RKO (cell line): ENCODE measurements around the gene CDT1.

Experiments
- DNase-seq: peaks from one replicate; pipeline ENCODE4 v3.0.0-alpha.2; 2016; ENCODE audit warnings: low spot score

The CDT1 gene

DNA sequence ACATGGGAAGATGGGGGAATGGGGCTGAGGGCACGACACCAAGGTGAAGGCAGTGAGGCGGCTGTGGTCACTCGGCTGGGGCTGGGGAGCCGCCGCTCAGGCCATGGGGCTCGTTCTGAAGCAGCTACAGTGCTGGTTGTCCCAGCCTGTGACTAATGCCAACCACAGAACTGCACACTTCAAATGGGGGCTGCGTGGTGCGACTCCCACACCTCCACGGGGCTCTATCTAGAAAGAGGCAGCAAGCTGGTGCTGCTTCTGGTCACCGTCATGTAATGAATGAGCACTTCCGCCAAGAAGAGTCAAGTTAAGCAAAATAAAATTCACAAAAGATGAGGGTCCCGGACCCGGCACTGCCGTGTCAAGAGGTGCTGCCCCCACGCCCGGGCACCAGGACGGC lies 33.2 kb downstream of the CDT1 start:
- DNase-seq: no peak

DNA sequence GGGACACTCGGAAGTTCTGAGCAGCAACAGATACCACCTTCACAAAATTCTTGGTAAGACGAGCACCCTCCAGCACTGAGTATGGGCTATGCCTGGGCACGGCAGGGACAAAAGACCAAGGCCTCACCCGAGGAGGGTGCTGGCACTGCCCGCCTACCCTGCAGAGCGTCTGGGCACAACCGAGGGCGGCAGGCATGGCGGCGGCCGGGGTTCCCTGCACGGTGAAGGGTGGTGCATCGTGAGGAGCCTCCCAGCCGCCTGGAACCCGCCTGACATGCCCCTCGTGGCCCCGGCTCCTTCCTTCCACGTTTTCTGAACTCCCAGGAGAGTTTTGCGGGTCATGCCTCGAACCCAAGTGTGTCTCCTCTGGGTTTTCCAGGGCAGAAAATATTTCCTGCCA lies 34.2 kb downstream of the CDT1 start:
- no peak for DNase-seq

DNA sequence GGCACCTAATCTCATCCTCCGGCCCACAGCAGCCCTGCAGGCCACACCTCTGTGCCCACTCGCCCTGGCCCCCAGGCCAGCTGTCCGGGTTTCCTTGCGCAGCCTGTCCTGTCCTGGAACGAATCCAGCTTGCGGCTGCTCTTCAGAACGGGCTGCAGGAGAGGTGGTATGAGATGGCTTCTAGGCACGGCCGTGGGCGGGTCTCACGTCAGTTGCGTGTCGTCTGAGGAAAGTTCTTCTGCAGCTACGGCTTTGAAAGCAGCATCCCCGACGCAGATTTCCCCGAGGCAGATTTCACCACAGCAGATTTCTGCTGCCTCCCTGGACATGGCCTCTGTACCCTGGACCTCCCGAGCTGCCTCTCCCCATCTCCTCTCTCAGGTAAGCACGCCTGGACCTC lies 35.0 kb downstream of the CDT1 start:
- DNase-seq: no peak

DNA sequence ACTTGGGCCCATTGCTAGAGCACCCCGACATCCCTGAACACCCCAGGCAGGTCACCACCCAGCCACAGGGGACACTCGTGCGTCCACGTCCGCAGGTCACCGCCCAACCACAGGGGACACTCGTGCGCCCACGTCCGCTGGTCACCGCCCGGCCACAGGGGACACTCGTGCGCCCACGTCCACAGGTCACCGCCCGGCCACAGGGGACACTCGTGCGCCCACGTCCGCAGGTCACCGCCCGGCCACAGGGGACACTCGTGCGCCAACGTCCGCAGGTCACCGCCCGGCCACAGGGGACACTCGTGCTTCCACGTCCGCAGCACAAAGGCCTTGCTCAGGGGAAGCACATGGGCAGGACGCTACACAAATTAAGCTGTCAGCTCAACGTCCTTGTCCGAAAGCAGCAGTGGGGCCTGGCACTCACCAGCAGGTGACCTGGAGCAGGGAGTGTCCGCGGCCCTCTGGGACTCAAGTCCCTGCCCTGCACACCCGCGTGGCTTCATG lies 35.5 kb downstream of the CDT1 start:
- no peak for DNase-seq

DNA sequence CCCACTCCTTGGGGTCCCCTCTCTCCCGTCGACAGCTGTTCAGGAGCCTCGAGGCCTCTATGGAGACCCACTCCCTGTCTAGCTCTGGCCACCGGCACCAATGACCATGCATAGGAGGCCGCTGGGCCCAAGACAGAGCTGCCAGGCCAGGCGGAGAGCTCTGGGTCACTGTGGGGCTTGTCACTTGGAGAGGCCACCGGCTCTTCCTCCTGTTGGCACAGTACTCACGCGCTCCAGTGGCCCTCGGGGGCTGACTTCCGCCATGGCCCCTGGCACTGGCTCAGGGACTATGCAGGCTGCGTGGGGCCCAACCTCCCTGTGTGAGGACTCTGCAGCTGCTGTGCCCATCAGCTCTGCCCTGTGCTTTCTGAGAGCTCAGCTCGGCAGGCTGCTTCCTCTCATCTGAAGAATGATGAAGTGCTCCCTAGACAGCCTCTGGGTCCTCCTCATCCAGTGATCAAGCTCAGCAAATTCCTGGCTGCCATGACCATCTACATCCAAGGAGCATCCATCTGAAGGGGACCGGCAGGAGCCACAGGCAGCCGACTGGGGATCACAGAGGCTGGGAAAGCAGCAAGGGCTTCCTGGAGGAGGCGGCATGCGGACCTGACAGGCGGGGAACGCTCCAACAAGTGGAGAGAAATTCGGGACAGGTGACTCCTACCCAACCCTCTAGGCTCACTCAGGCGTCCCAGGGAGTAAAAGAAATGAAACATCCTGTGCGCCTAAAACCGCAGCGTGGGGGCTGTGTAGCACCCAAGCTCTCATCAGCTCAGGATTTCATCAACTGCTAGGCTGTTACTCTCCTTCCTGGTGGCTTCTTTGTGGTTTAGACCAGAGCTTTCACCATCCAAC lies 36.4 kb downstream of the CDT1 start:
- DNase-seq: no peak

DNA sequence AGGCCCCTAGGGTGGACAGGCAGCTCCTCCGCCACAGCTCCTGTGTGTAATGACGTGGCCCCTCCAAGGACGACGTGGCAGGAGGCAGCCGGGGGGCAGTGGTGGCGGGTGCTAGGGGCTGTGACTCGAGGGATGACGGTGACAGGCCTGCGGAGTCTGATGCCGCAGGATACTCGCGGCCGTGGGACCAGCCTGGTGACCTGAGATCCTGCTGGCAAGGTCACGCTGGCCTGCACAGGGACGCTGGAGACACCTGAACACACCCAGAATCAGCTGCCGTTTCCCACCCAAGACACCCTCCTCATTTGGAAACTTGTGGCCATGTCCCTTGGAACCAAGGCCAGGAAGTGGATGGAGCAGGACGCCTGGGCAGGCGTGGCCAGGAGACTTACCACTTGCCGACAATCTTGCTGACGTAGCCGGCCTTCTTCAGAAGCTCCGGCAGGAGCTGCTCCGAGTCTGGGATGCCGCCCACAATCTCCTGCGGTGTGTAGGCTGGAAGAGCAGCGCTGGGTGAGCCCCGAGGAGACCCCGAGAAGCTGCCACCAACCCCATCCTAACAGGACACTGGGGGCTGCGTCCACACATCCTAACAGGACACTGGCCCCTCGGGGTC lies 37.1 kb downstream of the CDT1 start:
- no peak for DNase-seq

DNA sequence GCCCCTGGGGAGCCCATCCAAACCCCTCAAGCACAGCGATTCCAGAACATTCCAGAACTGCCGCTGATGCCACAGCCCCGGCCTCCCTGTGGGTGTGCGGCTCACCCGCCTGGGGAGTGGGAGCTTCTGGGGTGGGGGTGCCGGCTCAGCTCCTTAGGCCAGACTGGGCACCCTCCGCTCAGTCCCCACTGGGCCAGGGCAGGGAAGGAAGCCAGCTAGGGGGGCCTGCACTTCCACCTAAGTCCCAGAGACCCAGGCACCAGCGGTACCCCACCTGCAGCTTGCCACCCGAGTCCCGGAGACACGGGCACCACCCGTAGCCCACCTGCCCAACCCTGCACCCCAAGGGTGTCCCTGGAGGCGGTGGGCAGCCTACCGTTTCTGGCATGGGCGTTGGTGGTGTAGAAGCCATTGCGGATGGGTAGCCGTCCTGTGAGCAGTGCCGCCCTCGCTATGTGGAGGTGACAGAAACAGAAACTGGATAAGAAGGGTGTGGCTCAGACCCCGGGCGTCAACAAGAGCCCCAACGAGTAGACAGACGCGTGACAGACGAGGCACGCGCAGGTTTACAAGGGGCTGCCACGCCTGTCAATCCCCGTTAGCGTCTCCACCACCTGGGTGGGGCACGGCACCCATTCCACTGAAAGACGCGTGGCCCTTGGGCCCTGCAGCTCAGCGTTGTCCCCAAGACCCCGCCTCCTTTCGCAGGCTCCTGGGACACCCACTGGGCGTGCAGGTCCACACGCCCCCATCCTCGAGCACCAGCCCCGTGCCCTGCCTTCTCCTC lies 38.1 kb downstream of the CDT1 start:
- no peak for DNase-seq

DNA sequence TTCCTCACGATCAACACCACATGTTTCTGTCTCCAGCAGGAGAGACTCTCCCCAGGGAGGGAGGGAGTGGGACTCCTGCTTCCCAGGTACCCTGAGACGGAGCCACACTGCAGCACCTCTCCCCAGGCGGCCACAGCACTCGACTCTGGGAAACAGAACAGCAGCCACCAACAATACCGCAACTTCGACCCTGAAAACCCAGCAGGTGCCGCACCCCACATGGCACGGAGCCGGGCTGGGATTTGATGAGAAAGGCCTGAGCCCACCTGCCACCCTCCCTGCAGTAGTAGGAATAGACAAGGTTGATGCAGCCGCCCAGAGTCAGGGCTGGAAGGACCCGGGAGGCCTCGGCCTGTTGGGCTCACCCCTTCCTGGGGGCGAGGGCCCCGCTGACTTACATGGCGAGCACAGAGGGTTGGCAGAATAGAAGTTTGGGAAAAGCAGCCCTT lies 38.7 kb downstream of the CDT1 start:
- no peak for DNase-seq

DNA sequence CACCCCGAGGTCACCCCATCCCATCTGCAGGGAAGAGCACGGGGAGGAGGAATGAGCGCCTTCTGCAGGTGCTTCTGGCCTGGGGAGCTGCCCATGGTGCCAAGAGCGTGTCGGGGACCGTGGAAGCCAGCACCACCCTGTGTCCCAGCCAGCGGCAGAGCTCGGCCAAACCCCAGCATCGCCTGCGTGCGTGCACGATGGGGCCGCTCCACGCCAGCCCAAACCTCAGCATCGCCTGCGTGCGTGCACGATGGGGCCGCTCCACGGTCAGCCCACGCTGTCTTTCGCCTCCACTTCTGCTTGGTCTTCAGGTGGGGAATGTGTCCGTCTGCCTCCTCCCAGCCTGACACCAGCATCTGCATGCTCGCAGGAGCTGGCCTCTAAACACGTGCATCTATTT lies 39.2 kb downstream of the CDT1 start:
- DNase-seq: no peak

DNA sequence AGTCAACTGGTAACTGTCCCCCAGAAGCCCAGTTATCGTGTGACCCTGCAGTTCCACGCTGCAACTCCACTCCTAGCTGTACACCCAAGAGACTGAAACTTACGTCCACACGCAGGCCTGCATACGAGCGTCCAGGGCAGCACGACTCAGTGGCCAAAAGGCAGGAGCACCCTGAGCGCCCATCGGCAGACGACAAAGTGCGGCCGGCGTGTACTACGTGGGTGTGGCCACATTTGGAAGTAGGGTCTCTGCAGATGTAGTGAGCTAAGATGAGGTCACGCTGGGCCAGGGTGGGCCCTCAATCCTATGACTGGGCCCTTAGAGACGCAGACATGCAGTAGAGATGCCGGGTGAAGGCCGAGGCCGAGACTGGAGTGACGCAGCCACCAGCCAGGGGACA lies 39.7 kb downstream of the CDT1 start:
- DNase-seq: no peak

DNA sequence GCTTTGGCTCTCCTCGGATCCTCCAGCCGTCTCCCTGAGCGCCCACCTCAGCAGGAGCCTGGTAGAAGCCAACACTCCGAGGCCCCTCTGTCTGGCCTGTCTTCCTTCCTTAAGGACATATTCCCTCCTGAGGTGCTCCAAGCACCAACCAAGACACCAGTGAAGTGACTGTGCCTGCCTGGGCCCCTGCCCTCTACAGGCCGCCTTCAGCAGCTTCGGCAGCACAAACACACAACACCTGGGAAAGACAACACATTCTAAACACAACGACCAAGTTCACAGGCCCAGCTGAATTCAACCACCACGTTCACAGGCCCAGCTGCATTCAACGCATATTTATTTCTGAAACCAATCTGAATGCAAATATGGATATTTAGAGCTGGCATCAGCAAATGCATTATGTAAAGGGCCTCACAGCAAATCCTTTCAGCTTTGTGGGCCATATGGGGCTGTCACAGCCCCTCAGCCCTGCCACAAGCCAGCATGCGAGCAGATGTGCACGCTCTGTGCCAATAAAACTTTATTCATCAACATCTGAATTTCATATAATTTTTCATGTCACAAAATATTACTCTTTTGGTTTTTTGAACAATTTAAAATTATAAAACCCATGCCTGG lies 40.9 kb downstream of the CDT1 start:
- no peak for DNase-seq

DNA sequence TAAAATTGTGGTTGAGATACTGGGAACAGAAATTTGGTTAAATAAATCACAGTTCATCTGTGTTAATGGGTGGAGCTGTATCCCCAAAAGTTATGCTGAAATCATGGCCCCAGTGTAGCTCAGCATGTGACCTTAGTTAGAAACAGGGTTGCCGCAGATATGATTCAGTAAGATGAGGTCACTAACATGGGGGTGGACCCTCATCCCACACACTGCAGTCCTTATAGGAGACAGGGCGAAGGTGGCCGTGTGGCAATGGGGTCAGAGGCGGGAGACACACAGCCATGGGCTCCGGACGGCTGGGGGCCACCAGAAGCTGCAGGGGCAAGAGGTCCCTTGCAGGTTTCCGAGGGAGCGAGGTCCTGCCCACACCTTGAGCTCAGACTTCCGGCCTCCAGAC lies 42.5 kb downstream of the CDT1 start:
- peak; percentile 49 for DNase-seq

DNA sequence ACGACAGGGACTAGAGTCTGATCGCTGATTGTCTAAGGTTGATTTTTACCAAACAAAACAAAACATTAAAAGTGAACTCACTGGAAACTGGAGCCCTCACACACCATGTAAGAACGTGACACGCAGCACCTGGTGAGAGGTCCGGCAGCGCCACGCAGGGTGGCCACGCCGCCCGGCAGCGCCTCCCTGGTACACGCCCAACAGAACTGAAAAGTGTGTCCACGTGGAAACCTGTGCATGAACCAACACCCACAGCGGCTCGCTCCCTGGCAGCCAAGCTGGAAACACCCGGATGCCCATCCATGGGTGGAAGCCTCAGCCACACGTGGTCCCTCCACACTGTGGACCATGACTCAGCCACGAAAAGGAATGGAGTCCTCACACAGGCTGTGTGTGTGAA lies 44.1 kb downstream of the CDT1 start:
- DNase-seq: no peak

DNA sequence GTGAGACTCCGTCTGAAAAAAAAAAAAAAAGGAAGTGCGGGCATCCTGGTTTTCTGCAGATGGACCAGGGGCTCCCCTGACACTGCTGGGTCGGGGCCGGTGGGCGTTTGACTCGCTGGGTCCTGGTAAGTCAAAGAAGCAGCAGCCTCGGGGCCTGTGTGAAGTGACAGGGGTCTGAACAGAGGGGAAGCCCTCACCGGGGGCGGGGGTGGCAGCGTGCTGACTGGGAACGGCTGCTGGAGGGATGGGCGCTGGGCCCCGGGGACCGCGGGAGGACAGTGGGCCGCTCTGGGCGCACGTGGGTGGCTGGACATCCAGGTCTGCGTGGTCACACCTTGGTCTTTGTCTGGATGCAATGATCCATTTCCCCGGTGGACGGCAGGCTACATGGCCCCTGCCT lies 45.0 kb downstream of the CDT1 start:
- DNase-seq: no peak

DNA sequence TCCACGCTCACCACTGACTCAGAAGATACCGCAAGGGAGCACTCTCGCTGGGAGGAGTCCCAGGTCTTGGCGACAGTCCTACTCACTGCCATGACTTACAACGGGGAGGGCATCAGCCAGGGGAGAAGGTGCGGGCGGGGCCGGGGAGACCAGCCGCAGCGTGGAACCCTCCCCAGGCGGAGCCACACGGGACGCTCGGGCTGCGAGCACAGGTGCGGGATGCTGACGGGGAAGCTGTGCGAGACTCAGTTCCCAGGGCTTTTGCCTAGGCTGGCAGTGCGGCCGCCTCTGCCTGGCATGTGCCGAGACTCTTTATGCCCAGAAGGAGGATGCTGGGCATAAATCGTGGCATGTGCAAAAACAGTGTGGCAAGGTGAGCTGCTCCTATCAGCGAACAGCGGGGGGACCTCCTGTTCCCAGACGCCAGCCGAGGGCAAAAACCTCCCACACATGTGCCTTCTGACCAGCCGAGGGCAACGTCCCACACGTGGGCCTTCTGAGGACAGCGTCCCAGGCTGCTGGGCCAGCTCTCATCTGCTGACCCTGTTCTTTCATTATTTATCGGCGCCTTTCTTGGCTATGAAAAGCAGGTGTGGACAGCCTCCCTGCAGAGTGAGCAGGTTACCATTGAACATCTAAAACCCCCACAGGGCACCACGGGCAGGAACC lies 47.1 kb downstream of the CDT1 start:
- DNase-seq: no peak

DNA sequence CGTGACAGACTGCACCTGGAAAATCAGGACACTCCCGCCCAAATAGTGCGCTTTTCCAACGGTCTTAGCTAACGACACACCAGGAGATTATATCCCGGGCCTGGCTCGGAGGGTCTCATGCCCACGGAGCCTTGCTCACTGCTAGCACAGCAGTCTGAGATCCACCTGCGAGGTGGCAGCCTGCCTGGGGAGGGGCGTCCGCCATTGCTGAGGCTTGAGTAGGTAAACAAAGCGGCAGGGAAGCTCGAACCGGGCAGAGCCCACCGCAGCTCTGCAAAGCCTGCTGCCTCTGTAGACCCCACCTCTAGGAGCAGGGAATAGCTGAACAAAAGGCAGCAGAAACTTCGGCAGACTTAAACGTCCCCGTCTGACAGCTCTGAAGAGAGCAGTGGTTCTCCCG lies 48.0 kb downstream of the CDT1 start:
- DNase-seq: no peak

DNA sequence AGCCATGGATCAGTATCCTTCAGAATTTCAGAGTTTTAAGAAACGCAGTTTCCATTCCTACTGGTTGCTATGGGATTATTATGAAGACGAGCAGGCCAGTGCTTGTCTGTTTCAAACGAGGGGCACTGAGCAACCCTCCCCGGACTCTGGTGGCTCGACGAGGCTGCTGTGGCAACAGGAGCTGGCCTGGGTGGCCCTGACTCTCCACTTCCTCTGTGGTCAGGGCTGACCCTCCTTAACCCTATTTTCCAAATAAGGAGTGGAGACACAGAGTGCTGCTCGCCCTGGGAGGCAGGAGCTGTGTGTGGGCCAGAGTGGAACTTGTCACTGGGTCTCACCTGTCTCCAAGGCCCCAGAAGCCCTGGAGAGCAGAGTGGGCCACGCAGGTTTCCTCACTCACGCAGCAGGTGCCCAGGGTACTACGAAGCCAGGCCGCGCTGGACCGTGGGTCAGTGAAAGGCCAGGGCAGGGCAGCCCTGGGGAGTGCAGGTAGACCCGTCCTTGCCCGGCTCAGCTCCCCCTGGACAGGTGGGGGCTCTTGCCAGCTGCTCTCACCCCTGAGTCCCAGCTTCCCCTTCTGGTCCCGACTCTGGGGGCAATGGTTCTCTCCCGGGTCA lies 49.8 kb downstream of the CDT1 start:
- DNase-seq: no peak

DNA sequence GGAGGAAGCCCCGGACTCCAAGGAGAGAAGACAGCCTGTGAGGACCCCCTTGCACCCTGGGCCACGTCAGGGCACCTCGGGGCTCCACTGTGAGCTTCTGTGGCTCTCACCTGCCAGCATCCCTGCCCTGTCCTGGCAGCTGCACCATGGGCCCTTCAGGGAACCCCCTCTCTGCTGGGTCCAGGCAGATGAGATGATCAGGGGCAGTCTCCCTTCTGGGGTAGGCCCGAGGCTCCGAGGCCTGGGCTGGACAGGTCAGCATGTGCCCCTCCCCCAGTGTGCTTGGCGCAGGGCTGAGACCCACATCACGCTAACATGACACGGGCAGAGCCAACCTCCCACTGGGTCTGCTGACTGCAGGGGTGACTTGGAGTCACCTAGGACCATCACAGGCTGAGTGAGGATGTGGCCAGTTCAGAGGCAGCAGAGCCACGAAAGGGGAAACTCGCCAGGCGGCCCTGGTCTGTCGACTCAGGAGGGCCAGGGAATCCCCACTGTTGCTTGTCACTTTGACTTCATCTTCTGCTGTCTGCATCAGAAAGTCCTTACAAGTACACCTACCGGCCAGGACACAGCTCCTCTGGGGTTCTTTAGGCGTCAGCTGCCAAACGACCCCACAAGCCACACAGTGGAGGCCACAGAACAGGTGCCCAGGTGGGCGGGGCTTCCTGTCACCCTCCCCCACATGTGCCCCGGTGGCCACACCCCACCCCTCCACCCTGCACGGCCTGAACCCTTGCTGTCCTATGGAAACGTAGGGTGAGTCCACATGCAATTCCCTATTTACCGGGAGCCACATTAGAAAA lies 50.9 kb downstream of the CDT1 start:
- no peak for DNase-seq

DNA sequence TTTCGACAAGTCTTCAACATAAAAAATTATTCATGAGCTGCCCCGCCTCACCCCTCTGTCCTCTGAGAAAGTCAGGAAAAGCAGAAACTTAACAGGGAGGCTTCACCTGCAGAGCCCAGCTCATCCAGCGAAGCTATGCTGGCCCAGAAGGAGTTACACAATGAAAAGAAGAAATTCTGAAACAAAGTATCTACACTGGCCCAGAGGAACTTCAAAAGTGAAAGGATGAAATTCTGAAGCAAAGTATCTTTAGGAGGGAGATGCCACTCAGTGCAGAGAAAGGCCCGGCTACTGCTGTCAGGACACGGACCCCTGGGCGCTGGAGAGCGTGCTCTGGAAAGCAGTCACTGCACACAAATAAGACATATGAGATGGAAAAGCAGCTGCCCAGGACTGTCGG lies 51.6 kb downstream of the CDT1 start:
- no peak for DNase-seq

DNA sequence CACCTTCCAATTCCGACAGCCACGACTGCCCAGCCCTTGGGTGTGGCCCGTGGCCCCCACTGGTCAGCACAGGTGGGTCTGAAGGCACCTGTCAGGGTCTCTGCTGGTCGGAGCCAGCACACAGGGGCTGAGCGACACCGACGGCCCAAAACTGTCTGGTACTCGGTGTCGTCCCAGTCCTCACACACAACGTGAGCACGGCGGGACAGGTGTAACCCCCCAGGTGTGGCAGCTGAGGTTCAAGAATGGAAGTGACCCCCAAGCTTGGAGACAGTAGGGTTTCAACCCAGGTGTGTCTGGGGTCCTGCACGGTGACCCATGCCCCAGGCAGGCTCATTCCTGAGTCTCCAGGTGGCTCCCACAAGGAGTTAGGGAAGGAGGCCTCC lies 52.1 kb downstream of the CDT1 start:
- no peak for DNase-seq
